Upper lobe of left lung (tissue), 6 donors: ENCODE measurements around the gene ATP1B2. TPM values are rescaled to one million over a fixed set of nuclear protein-coding genes. Genes with fewer than 3 reads are reported as not detected.

Experiments
- ATAC-seq, 2 donors: fragments of 200-7000 bp; cut with Tn5 transposase; one replicate each; pipeline ENCODE4 v1.9.1; 2022; ENCODE audit warnings: mild to moderate bottlenecking in 2 of 2, moderate library complexity in 2 of 2; ENCODE audit not compliant: low FRiP score in 2 of 2
- DNase-seq, 2 donors: peaks; one replicate each; pipeline ENCODE4 v3.0.0-alpha.2; 2019 to 2020
- H3K27ac ChIP-seq, 4 donors: fragments of 200-600 bp; sonication (generic); one replicate each; pipeline ENCODE4 v1.5.1; 2016 to 2019
- H3K27me3 ChIP-seq, 4 donors: fragments of 200-600 bp; sonication (generic); one replicate each; pipeline ENCODE4 v1.5.1; 2017 to 2019
- H3K36me3 ChIP-seq, 4 donors: fragments of 200-600 bp; sonication (generic); one replicate each; pipeline ENCODE4 v1.5.1; 2016 to 2019
- H3K4me1 ChIP-seq, 4 donors: fragments of 200-600 bp; sonication (generic); one replicate each; pipeline ENCODE4 v1.5.1; 2018 to 2019
- H3K4me3 ChIP-seq, 4 donors: fragments of 200-600 bp; sonication (generic); one replicate each; pipeline ENCODE4 v1.5.1; 2017 to 2019; ENCODE audit warnings: mild to moderate bottlenecking in 2 of 4, moderate library complexity in 1 of 4
- H3K9me3 ChIP-seq, 4 donors: fragments of 200-600 bp; sonication (generic); one replicate each; pipeline ENCODE4 v1.5.1; 2018 to 2019
- EP300 ChIP-seq, 4 donors: sonication (generic); formaldehyde crosslinking; IDR thresholded peaks; one replicate each; pipeline ENCODE4 v1.5.1; 2017; ENCODE audit warnings: antibody characterized with exemption in 4 of 4, control low read depth in 2 of 4
- POLR2A ChIP-seq, 4 donors: fragments of 450-650 bp; IDR thresholded peaks; one replicate each; pipeline ENCODE4 v1.5.1; 2016 to 2017; ENCODE audit warnings: antibody characterized with exemption in 4 of 4, mild to moderate bottlenecking in 2 of 4
- POLR2AphosphoS5 ChIP-seq, 2 donors: sonication (generic); formaldehyde crosslinking; IDR thresholded peaks; one replicate each; pipeline ENCODE4 v1.5.1; 2017; ENCODE audit warnings: antibody characterized with exemption in 2 of 2
- WGBS, 2 donors: methylation state at CpG; one replicate each; pipeline ENCODE4 v1.1.5; 2017 to 2018; 5-methylcytosine and 5-hydroxymethylcytosine counted together
- total RNA-seq, 6 donors: library from RNA; depleted of rRNA in 4 of 6; stranded (reverse); fragments of >200 nt in 4 of 6; gene quantifications; one replicate each; pipeline versions ENCODE4 v1.1.0 to v1.2.1, GENCODE V29; 2016 to 2021
- TF ChIP-seq, protein P1 (sequence below), 6 experiments: fragments of 450-650 bp in 4 of 6; fragments of 200-600 bp in 2 of 6; sonication (generic) in 2 of 6; IDR thresholded peaks; one replicate each; pipeline ENCODE4 v1.5.1; 2016 to 2019; ENCODE audit warnings: antibody characterized with exemption in 6 of 6
- donor health status: DM: no; HTN: no; CAD: no; lungs with moderate emphysema.
- donor health status: DM: no; HTN: yes; CAD: no; lungs with severe emphysema.

Gene ATP1B2
- total RNA-seq, 6 donors from 2014 or later = 0.46 to 2.2 (median 0.97) TPM; not detected in 2

- WGBS, 2 donors = 6 to 11% methylated on average over 44 of the region's 44 CpGs
- Histone ChIP-seq H3K27me3 (no peaks in the 10 kb centered on the region), H3K4me1 (peaks cover 16 to 30% (median 22%) of the 10 kb centered on the region in 4 donors), H3K36me3 (peaks cover 0 to 5% (median 0%) of the 10 kb centered on the region in 4 donors), H3K9me3 (no peaks in the 10 kb centered on the region), H3K4me3 (peak overlapping the region; percentile 63 to 88 (median 76)), H3K27ac (peak overlapping the region; percentile 88 to 96 (median 94))
- ATAC-seq = peak; percentile 89 to 93
- DNase-seq = peak; percentile 95 to 98
- TF ChIP-seq, protein P1, sequence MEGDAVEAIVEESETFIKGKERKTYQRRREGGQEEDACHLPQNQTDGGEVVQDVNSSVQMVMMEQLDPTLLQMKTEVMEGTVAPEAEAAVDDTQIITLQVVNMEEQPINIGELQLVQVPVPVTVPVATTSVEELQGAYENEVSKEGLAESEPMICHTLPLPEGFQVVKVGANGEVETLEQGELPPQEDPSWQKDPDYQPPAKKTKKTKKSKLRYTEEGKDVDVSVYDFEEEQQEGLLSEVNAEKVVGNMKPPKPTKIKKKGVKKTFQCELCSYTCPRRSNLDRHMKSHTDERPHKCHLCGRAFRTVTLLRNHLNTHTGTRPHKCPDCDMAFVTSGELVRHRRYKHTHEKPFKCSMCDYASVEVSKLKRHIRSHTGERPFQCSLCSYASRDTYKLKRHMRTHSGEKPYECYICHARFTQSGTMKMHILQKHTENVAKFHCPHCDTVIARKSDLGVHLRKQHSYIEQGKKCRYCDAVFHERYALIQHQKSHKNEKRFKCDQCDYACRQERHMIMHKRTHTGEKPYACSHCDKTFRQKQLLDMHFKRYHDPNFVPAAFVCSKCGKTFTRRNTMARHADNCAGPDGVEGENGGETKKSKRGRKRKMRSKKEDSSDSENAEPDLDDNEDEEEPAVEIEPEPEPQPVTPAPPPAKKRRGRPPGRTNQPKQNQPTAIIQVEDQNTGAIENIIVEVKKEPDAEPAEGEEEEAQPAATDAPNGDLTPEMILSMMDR (IDR thresholded peaks at IDR 0.05) = no peak
- TF ChIP-seq POLR2A (IDR thresholded peaks at IDR 0.05) = peak in 2 of 4 donors; percentile 34 to 40
- TF ChIP-seq POLR2AphosphoS5 (IDR thresholded peaks at IDR 0.05) = peak; percentile 68 to 87
- peak in 1 of 4 donors; percentile 32 for TF ChIP-seq EP300 (IDR thresholded peaks at IDR 0.05)
Measured at GRCh38 chr17:7685533-7686221, 35.0 kb downstream of the ATP1B2 start.

GRCh38 chr17:7686222-7687071, 35.7 kb downstream of the ATP1B2 start:
- DNase-seq (peak; percentile 70 to 78), ATAC-seq (peak; percentile 80 to 85)
- peaks cover 16 to 30% (median 22%) of the 10 kb centered on the region in 4 donors for H3K4me1 ChIP-seq
- 0% methylated on average over 23 to 30 of the region's 30 CpGs for WGBS, 2 donors
- H3K4me3 ChIP-seq = peak overlapping the region; percentile 63 to 88 (median 76)
- no peaks in the 10 kb centered on the region for H3K27me3 ChIP-seq
- H3K27ac ChIP-seq = peak overlapping the region; percentile 88 to 96 (median 94)
- TF ChIP-seq EP300 (IDR thresholded peaks at IDR 0.05) (peak in 1 of 4 donors; percentile 3), POLR2A (IDR thresholded peaks at IDR 0.05) (peak; percentile 55 to 88 (median 74)), POLR2AphosphoS5 (IDR thresholded peaks at IDR 0.05) (peak; percentile 84)
- TF ChIP-seq, protein P1 (IDR thresholded peaks at IDR 0.05) = no peak
- peaks cover 0 to 6% (median 0%) of the 10 kb centered on the region in 4 donors for H3K36me3 ChIP-seq
- H3K9me3 ChIP-seq = no peaks in the 10 kb centered on the region

- DNase-seq (peak; percentile 66 to 95), ATAC-seq (peak; percentile 87 to 89)
- TF ChIP-seq, protein P1 (IDR thresholded peaks at IDR 0.05) = no peak
- TF ChIP-seq POLR2AphosphoS5 (IDR thresholded peaks at IDR 0.05) (peak; percentile 84 to 93), POLR2A (IDR thresholded peaks at IDR 0.05) (peak in 3 of 4 donors; percentile 70 to 86 (median 76)), EP300 (IDR thresholded peaks at IDR 0.05) (peak in 1 of 4 donors; percentile 2)
- peak within 1 kb of the TSS; percentile 63 to 88 (median 76) for H3K4me3 ChIP-seq
- no peaks in the 10 kb centered on the region for H3K27me3 ChIP-seq
- peaks cover 16 to 30% (median 22%) of the 10 kb centered on the region in 4 donors for H3K4me1 ChIP-seq
- peak within 1 kb of the TSS; percentile 88 to 96 (median 94) for H3K27ac ChIP-seq
- H3K36me3 ChIP-seq = peaks cover 0 to 10% (median 0%) of the 10 kb centered on the region in 4 donors
- 0% methylated on average over 25 to 30 of the region's 30 CpGs for WGBS, 2 donors
- no peaks in the 10 kb centered on the region for H3K9me3 ChIP-seq
Measured at GRCh38 chr17:7687072-7687907, 36.6 kb downstream of the ATP1B2 start, which contains the start of gene TP53. TP53 (minus strand) TSS chr17:7687490; CDS start chr17:7676594, 10,896 bp downstream.
